DOHH2 (cell line): ENCODE measurements around the gene LARP1B.

ENCODE experiments used
- H3F3A ChIP-seq: fragments of 200-600 bp; sonication (generic), shearing (Covaris generic); 2 replicates; pipeline ENCODE4 v1.6.0; 2016; ENCODE audit warnings: antibody characterized with exemption, mild to moderate bottlenecking; ENCODE audit not compliant: control insufficient read depth, insufficient read depth
- H3K27ac ChIP-seq: fragments of 200-600 bp; sonication (generic); 2 replicates; pipeline ENCODE4 v1.5.1; 2014; ENCODE audit warnings: low read depth, mild to moderate bottlenecking, low read length, moderate library complexity
- H3K27me3 ChIP-seq: fragments of 200-600 bp; sonication (generic); 2 replicates; pipeline ENCODE4 v1.6.1; 2014; ENCODE audit warnings: mild to moderate bottlenecking, low read length, mixed read lengths; ENCODE audit not compliant: control insufficient read depth
- H3K36me3 ChIP-seq: fragments of 200-600 bp; sonication (generic); 2 replicates; pipeline ENCODE4 v1.6.1; 2014; ENCODE audit warnings: mild to moderate bottlenecking, low read length, moderate library complexity, mixed read lengths; ENCODE audit not compliant: control insufficient read depth
- H3K4me1 ChIP-seq: fragments of 200-600 bp; sonication (generic); 2 replicates; pipeline ENCODE4 v1.6.1; 2014; ENCODE audit warnings: mild to moderate bottlenecking, low read length, mixed read lengths; ENCODE audit not compliant: control insufficient read depth
- H3K4me2 ChIP-seq: fragments of 200-600 bp; sonication (generic); 2 replicates; pipeline ENCODE4 v1.6.0; 2014; ENCODE audit warnings: mild to moderate bottlenecking, low read length, moderate library complexity
- H3K4me3 ChIP-seq: fragments of 200-600 bp; sonication (generic); 2 replicates; pipeline ENCODE4 v1.5.1; 2014; ENCODE audit warnings: mild to moderate bottlenecking, low read length, mixed read lengths
- H3K79me2 ChIP-seq: fragments of 200-600 bp; sonication (generic); 2 replicates; pipeline ENCODE4 v1.6.1; 2014; ENCODE audit warnings: mild to moderate bottlenecking, low read length, mixed read lengths; ENCODE audit not compliant: control insufficient read depth
- H3K9me2 ChIP-seq: fragments of 200-600 bp; sonication (generic); replicated peaks from 2 replicates; pipeline ENCODE4 v1.6.1; 2014; ENCODE audit warnings: mild to moderate bottlenecking, low read length, mixed read lengths; ENCODE audit not compliant: control insufficient read depth
- H3K9me3 ChIP-seq: fragments of 200-600 bp; sonication (generic); 2 replicates; pipeline ENCODE4 v1.6.1; 2014; ENCODE audit warnings: antibody characterized with exemption, low read length, mixed read lengths; ENCODE audit not compliant: control insufficient read depth, insufficient read depth
- H4K20me1 ChIP-seq: fragments of 200-600 bp; sonication (generic); 2 replicates; pipeline ENCODE4 v1.6.0; 2014; ENCODE audit warnings: low read depth, mild to moderate bottlenecking, antibody characterized with exemption, low read length, moderate library complexity; ENCODE audit not compliant: control insufficient read depth, insufficient read depth
- CTCF ChIP-seq: fragments of 200-600 bp; sonication (generic); IDR thresholded peaks from one replicate; pipeline ENCODE4 v1.5.1; 2014; ENCODE audit warnings: antibody characterized with exemption, mild to moderate bottlenecking, low read depth, low read length; ENCODE audit not compliant: poor library complexity, severe bottlenecking
- EZH2phosphoT487 ChIP-seq: fragments of 200-600 bp; sonication (generic); IDR thresholded peaks from 2 replicates; pipeline ENCODE4 v1.6.1; 2017; ENCODE audit warnings: borderline replicate concordance, mild to moderate bottlenecking, antibody characterized with exemption, low read length, moderate library complexity, mixed read lengths

Gene LARP1B

GRCh38 chr4:128234836-128235235, 173.7 kb downstream of the LARP1B start:
- Histone ChIP-seq H3K27me3 (no peaks in the 10 kb centered on the region), H3K4me3 (no peak overlapping the region), H3K79me2 (no peaks in the 10 kb centered on the region), H3K9me2 (no peaks in the 10 kb centered on the region), H3F3A (no peaks in the 10 kb centered on the region), H4K20me1 (no peaks in the 10 kb centered on the region), H3K36me3 (no peaks in the 10 kb centered on the region), H3K27ac (no peak overlapping the region), H3K4me1 (no peaks in the 10 kb centered on the region), H3K9me3 (no peaks in the 10 kb centered on the region), H3K4me2 (no peak overlapping the region)
- TF ChIP-seq EZH2phosphoT487 = no peak
- no peak for TF ChIP-seq CTCF

DNA sequence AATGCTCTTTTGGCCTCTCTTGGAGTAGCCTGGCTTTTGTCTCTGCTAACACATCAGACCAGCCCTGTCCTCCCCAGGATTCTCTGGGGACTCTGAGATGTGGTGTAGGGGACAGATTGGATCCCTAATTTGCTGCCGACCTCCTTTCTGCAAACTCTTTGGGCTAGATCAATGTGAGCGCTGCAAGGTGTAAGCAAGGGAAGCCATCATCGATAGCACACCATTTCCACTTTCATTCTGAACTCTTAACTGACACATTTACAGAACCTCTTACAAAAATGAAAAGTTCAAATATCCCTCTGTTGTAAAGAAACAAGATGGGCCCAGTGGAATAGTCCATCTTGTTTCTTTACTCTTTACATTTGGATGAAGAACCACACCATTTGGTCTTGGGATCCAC, 179.9 kb downstream of the LARP1B start:
- Histone ChIP-seq H3K9me3 (no peaks in the 10 kb centered on the region; the same call in 1 of the 2 replicates), H3K4me2 (no peak overlapping the region), H3K36me3 (no peaks in the 10 kb centered on the region), H3K27me3 (no peaks in the 10 kb centered on the region), H3K9me2 (no peaks in the 10 kb centered on the region), H3K79me2 (no peaks in the 10 kb centered on the region), H3F3A (no peaks in the 10 kb centered on the region), H4K20me1 (no peaks in the 10 kb centered on the region), H3K4me1 (no peaks in the 10 kb centered on the region), H3K27ac (no peak overlapping the region), H3K4me3 (no peak overlapping the region)
- TF ChIP-seq EZH2phosphoT487 (no peak), CTCF (no peak)

- Histone ChIP-seq H3K27ac (no peak overlapping the region), H3F3A (no peaks in the 10 kb centered on the region), H3K9me2 (no peaks in the 10 kb centered on the region), H3K36me3 (no peaks in the 10 kb centered on the region), H3K4me1 (no peaks in the 10 kb centered on the region), H3K79me2 (no peaks in the 10 kb centered on the region), H3K9me3 (no peaks in the 10 kb centered on the region; the same call in 1 of the 2 replicates), H3K4me3 (no peak overlapping the region), H3K4me2 (no peak overlapping the region), H4K20me1 (no peaks in the 10 kb centered on the region), H3K27me3 (no peaks in the 10 kb centered on the region)
- TF ChIP-seq EZH2phosphoT487 (no peak), CTCF (no peak)
Observed at GRCh38 chr4:128241425-128241913, 180.4 kb downstream of the LARP1B start.

GRCh38 chr4:128241981-128242380, 180.9 kb downstream of the LARP1B start:
- Histone ChIP-seq H3K79me2 (no peaks in the 10 kb centered on the region), H3K27ac (no peak overlapping the region), H3F3A (no peaks in the 10 kb centered on the region), H3K4me2 (no peak overlapping the region), H4K20me1 (no peaks in the 10 kb centered on the region), H3K4me3 (no peak overlapping the region), H3K36me3 (no peaks in the 10 kb centered on the region), H3K9me3 (no peaks in the 10 kb centered on the region; the same call in 1 of the 2 replicates), H3K27me3 (no peaks in the 10 kb centered on the region), H3K4me1 (no peaks in the 10 kb centered on the region), H3K9me2 (no peaks in the 10 kb centered on the region)
- TF ChIP-seq EZH2phosphoT487 (no peak), CTCF (no peak)
